A673 (cell line): ENCODE data around the gene CDH4. TPM values are rescaled to one million over a fixed set of nuclear protein-coding genes. Genes with fewer than 3 reads are reported as not detected.

Source experiments
- BruUV-seq: library from RNA; stranded (reverse); fragments of 400-500 nt; replicated peaks from 2 replicates; lab custom pipeline; 2021; lab: Mats Ljungman, UMichigan
- CTCF ChIA-PET: fragments of 300-600 bp; sonication (Branson Sonifier 250); formaldehyde crosslinking; loops from one replicate; lab custom pipeline; 2022; ENCODE audit warnings: antibody characterized with exemption; lab: Charles Lee
- POLR2A ChIA-PET: fragments of 300-600 bp; sonication (Branson Sonifier 250); formaldehyde crosslinking; loops from one replicate; lab custom pipeline; 2022; ENCODE audit warnings: antibody characterized with exemption; ENCODE audit not compliant: low non-redundant PET; lab: Charles Lee
- DNase-seq: peaks from one replicate; pipeline ENCODE4 v3.0.0-alpha.2; 2015; ENCODE audit warnings: low spot score
- H3K27ac ChIP-seq: fragments of 200-600 bp; sonication (generic); 2 replicates; pipeline ENCODE4 v1.5.1; 2016; ENCODE audit warnings: mixed run types, low read depth, mild to moderate bottlenecking, mixed read lengths, antibody characterized with exemption, low read length; ENCODE audit not compliant: poor library complexity, severe bottlenecking
- H3K27me3 ChIP-seq: fragments of 200-600 bp; sonication (generic); replicated peaks from 2 replicates; pipeline ENCODE4 v1.6.1; 2017; ENCODE audit warnings: mixed run types, low read depth, mild to moderate bottlenecking, mixed read lengths, antibody characterized with exemption, low read length; ENCODE audit not compliant: insufficient read depth, poor library complexity
- H3K36me3 ChIP-seq: fragments of 200-600 bp; sonication (generic); 2 replicates; pipeline ENCODE4 v1.6.1; 2016; ENCODE audit warnings: mixed run types, mild to moderate bottlenecking, mixed read lengths, antibody characterized with exemption, low read length; ENCODE audit not compliant: insufficient read depth, poor library complexity, severe bottlenecking
- H3K4me1 ChIP-seq: fragments of 200-600 bp; sonication (generic); 2 replicates; pipeline ENCODE4 v1.6.1; 2017; ENCODE audit warnings: mixed run types, mild to moderate bottlenecking, mixed read lengths, antibody characterized with exemption, low read length; ENCODE audit not compliant: insufficient read depth, poor library complexity, severe bottlenecking
- H3K4me3 ChIP-seq: fragments of 200-600 bp; sonication (generic); 2 replicates; pipeline ENCODE4 v1.5.1; 2016; ENCODE audit warnings: low read depth, mixed run types, mild to moderate bottlenecking, mixed read lengths, low read length; ENCODE audit not compliant: poor library complexity, severe bottlenecking
- H3K9me3 ChIP-seq: fragments of 200-600 bp; sonication (generic); 2 replicates; pipeline ENCODE4 v1.6.1; 2016; ENCODE audit warnings: mixed run types, low read depth, mild to moderate bottlenecking, mixed read lengths, antibody characterized with exemption, low read length; ENCODE audit not compliant: poor library complexity, severe bottlenecking
- EZH2 ChIP-seq: fragments of 200-600 bp; sonication (generic); IDR thresholded peaks from 2 replicates; pipeline ENCODE4 v1.6.1; 2017; ENCODE audit warnings: borderline replicate concordance, low read depth, mild to moderate bottlenecking, mixed read lengths, antibody characterized with exemption, low read length; ENCODE audit not compliant: poor library complexity, severe bottlenecking
- intact Hi-C: fragments of 100-400 bp; cut with micrococcal nuclease; formaldehyde crosslinking; loops from one replicate; pipeline ENCODE4 v1.10.0; 2022; ENCODE audit not compliant: unreplicated experiment
- total RNA-seq: library from RNA; stranded (reverse); gene quantifications from 2 replicates; pipeline ENCODE4 v1.2.3, GENCODE V29; 2021
- TF ChIP-seq, protein P1 (sequence below): fragments of 300-800, 200-600 bp; sonication (generic); conservative IDR thresholded peaks from 2 replicates; pipeline ENCODE4 v1.5.1; 2017; ENCODE audit warnings: low read depth, mild to moderate bottlenecking, antibody characterized with exemption, low read length, moderate library complexity, mixed read lengths

Gene CDH4
- total RNA-seq, 1 experiment from 2014 or later, result 8.3 TPM

DNA sequence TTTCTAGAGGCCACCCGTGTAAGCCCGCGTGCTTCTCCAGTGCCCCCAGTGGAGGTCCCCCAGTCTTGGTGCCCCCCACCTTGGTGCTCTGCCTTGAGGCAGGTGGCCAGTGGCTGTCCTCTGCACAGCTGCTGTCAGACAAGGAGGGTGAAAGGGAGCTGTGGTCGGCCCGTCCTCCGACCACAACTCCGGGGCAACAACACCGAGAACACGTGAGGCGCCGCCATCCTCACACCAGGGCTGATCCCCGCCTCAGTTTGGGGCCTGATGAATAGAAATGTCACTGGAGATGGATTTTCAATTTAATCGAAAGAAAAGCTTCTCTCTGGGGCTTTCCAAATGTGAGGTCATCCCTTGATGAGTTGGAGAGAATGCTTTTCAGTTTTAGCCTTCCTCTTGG is 304.6 kb downstream of the CDH4 start:
- TF ChIP-seq, protein P1, sequence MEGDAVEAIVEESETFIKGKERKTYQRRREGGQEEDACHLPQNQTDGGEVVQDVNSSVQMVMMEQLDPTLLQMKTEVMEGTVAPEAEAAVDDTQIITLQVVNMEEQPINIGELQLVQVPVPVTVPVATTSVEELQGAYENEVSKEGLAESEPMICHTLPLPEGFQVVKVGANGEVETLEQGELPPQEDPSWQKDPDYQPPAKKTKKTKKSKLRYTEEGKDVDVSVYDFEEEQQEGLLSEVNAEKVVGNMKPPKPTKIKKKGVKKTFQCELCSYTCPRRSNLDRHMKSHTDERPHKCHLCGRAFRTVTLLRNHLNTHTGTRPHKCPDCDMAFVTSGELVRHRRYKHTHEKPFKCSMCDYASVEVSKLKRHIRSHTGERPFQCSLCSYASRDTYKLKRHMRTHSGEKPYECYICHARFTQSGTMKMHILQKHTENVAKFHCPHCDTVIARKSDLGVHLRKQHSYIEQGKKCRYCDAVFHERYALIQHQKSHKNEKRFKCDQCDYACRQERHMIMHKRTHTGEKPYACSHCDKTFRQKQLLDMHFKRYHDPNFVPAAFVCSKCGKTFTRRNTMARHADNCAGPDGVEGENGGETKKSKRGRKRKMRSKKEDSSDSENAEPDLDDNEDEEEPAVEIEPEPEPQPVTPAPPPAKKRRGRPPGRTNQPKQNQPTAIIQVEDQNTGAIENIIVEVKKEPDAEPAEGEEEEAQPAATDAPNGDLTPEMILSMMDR, result no peak
- no peak for TF ChIP-seq EZH2
- CTCF ChIA-PET, result no interaction called here
- no peaks in the 10 kb centered on the region for H3K9me3 ChIP-seq
- no peaks in the 10 kb centered on the region for H3K4me1 ChIP-seq
- DNase-seq, result no peak
- intact Hi-C loops, result no loop called here
- no peak overlapping the region for H3K4me3 ChIP-seq
- H3K27ac ChIP-seq, result no peak overlapping the region
- peaks cover 6% of the 10 kb centered on the region for H3K27me3 ChIP-seq
- BruUV-seq, result no TSS peak
- no peaks in the 10 kb centered on the region for H3K36me3 ChIP-seq
- POLR2A ChIA-PET, result no interaction called here

DNA sequence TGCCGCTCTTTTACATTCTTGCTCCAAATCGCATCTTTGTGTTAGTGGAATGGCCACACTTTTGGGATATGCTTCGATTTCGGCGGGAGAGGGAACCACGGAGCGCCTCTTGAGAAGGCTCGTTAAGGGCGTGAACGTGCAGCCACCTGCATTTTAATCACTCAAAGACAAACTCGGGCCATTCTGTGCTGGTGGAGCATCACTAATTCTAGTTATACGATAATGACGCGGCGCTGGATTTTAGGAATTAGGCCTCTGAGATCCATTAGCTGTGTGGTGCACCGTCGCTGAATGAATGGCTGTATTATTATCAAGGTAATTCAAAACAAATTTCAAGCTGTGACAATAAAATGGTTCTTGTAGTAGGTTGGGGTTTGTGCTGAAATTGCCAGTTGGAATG is 305.6 kb downstream of the CDH4 start:
- ChIA-PET CTCF (no interaction called here), POLR2A (no interaction called here)
- peaks cover 6% of the 10 kb centered on the region for H3K27me3 ChIP-seq
- no peak for DNase-seq
- H3K9me3 ChIP-seq, result no peaks in the 10 kb centered on the region
- intact Hi-C loops, result no loop called here
- BruUV-seq, result no TSS peak
- no peaks in the 10 kb centered on the region for H3K4me1 ChIP-seq
- TF ChIP-seq EZH2, result no peak
- TF ChIP-seq, protein P1, result no peak
- no peaks in the 10 kb centered on the region for H3K36me3 ChIP-seq
- H3K4me3 ChIP-seq, result no peak overlapping the region
- no peak overlapping the region for H3K27ac ChIP-seq

DNA sequence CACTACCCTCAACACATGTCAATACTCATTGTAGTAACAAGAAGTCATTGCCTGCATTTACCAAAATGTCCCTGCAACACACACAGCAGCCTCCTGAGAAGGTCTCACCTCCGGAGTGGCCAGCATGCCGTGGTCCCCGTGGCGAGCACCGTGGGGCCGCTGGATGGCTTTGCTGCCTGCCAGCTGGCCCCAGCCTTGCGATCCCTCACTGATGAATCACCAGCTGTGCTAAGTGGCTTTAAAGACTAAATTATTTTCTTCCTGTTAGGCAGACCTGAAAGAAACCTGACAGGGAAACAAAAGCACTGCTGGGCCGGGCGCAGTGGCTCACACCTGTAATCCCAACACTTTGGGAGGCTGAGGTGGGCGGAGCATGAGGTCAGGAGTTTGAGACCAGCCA is 306.7 kb downstream of the CDH4 start:
- Histone ChIP-seq H3K9me3 (no peaks in the 10 kb centered on the region), H3K36me3 (no peaks in the 10 kb centered on the region), H3K4me3 (no peak overlapping the region), H3K27ac (no peak overlapping the region), H3K4me1 (no peaks in the 10 kb centered on the region), H3K27me3 (peaks cover 6% of the 10 kb centered on the region)
- no peak for TF ChIP-seq EZH2
- TF ChIP-seq, protein P1, result no peak
- no TSS peak for BruUV-seq
- DNase-seq, result no peak
- ChIA-PET CTCF (no interaction called here), POLR2A (no interaction called here)
- intact Hi-C loops, result no loop called here
